ENCODE results near the gene SLC45A2.
"Not testable (repeated sequence)": the region's sequence is repeated elsewhere in the genome, so short reads cannot be mapped to it uniquely, and the experiment has no call there.

The SLC45A2 gene

GRCh38 chr5:34015120-34015822 lies 30.8 kb upstream of the SLC45A2 start:
- no peak for DNase-seq (ENCODE audit: low read depth in 1 of 2, low spot score in 1 of 2)
- TF ChIP-seq JUND (IDR thresholded peaks at IDR 0.05; ENCODE audit: low read depth): no peak
- in situ Hi-C loops (cut with HindIII; ENCODE audit: low pct_unique_long_range_greater_than_20kb, low sequenced_read_pairs): no loop called here

DNA sequence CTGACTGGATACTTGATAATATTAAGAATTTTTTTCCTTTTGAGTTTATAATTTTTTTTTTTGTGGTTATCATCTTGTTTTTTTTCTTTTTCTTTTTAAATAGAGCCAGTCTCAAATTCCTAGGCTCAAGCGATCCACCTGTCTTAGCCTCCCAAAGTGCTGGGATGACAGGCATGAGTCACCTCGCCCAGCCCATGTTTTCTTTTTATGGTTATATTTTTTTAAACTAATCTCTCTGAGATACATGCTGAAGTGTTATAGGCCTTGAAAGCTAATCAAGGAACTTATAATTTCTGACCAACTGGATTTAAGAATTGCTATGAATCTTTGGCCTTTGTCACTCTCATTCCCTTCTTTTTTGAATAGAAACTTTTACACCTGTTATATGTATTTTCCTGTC lies 30.1 kb upstream of the SLC45A2 start:
- DNase-seq (ENCODE audit: low read depth in 1 of 2, low spot score in 1 of 2): no peak
- no peak for TF ChIP-seq JUND (IDR thresholded peaks at IDR 0.05; ENCODE audit: low read depth)
- in situ Hi-C loops (cut with HindIII; ENCODE audit: low pct_unique_long_range_greater_than_20kb, low sequenced_read_pairs): no loop called here

GRCh38 chr5:34013547-34013946 lies 29.1 kb upstream of the SLC45A2 start:
- TF ChIP-seq JUND (IDR thresholded peaks at IDR 0.05; ENCODE audit: low read depth): no peak
- in situ Hi-C loops (cut with HindIII; ENCODE audit: low pct_unique_long_range_greater_than_20kb, low sequenced_read_pairs): no loop called here
- no peak for DNase-seq (ENCODE audit: low read depth in 1 of 2, low spot score in 1 of 2)

GRCh38 chr5:34012791-34013190 lies 28.3 kb upstream of the SLC45A2 start:
- in situ Hi-C loops (cut with HindIII; ENCODE audit: low pct_unique_long_range_greater_than_20kb, low sequenced_read_pairs): no loop called here
- no peak for DNase-seq (ENCODE audit: low read depth in 1 of 2, low spot score in 1 of 2)
- TF ChIP-seq JUND (IDR thresholded peaks at IDR 0.05; ENCODE audit: low read depth): no peak

DNA sequence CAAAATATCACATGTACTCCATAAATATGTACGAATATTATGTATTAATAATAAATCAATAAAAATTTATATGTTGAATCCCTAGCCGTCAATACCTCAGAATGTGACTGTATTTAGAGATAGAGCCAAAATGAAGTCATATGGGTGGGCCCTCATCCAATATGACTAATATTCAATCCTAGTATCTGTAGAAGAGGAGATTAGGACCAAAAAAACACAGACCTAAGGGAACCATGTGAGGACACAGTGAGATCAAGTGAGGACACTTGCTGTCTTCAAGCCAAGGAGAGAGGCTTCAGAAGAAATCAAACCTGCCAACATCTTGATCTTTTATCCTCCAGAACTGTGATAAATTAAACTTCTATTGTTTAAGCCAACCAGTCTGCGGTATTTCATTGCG lies 27.0 kb upstream of the SLC45A2 start:
- no peak for TF ChIP-seq JUND (IDR thresholded peaks at IDR 0.05; ENCODE audit: low read depth)
- DNase-seq (ENCODE audit: low read depth in 1 of 2, low spot score in 1 of 2): no peak
- in situ Hi-C loops (cut with HindIII; ENCODE audit: low pct_unique_long_range_greater_than_20kb, low sequenced_read_pairs): no loop called here

DNA sequence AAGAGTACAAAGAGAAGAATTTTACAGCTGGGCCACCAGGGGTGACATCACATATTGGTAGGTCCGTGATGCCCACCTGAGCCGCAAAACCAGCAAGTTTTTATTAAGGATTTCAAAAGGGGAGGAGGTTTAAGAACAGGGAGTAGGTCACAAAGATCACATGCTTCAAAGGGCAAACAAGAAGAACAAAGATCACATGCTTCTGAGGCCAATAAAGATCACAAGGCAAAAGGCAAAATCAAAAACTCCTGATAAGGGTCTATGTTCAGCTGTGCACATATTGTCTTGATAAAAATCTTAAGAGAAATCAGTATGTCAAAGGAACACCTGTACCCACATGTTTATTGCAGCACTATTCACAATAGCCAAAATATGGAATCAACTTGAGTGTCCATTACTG lies 25.7 kb upstream of the SLC45A2 start:
- in situ Hi-C loops (cut with HindIII; ENCODE audit: low pct_unique_long_range_greater_than_20kb, low sequenced_read_pairs); DNase-seq (ENCODE audit: low read depth in 1 of 2, low spot score in 1 of 2): not testable (repeated sequence)

DNA sequence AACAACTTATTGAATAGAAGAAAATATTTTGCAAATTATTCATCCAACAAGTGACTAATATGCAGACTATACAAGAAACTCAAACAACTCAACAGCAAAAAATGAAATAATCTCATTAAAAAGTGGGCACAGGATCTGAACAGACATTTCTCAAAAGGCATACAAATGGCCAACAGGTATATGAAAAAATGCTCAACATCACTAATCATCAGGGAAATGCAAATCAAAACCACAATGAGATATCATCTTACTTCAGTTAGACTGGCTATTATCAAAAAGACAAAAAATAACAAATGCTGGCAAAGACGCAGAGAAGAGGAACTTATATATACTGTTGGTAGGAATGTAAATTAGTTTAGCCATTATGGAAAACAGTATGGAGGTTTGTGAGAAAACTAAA lies 25.1 kb upstream of the SLC45A2 start:
- in situ Hi-C loops (cut with HindIII; ENCODE audit: low pct_unique_long_range_greater_than_20kb, low sequenced_read_pairs): no loop called here
- no peak for TF ChIP-seq JUND (IDR thresholded peaks at IDR 0.05; ENCODE audit: low read depth)
- DNase-seq (ENCODE audit: low read depth in 1 of 2, low spot score in 1 of 2): no peak

DNA sequence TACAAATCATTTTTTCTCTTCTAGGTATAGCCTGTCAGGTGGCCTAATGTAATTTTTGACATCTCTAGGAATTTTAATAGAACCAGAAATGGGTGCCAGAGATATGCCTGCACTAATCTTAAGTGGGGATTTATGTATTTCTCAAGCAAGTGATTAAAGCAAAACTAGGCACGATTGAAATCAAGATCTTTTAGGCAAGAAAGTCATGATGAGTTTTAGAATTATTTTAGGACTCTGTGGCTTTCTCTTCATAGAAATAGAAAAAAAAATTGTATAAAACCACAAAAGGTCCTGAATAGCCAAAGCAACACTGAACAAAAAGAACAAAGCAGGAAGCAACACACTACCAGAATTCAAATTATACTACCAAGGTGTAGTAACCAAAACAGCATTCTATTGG lies 24.3 kb upstream of the SLC45A2 start:
- no peak for TF ChIP-seq JUND (IDR thresholded peaks at IDR 0.05; ENCODE audit: low read depth)
- DNase-seq (ENCODE audit: low read depth in 1 of 2, low spot score in 1 of 2): no peak
- in situ Hi-C loops (cut with HindIII; ENCODE audit: low pct_unique_long_range_greater_than_20kb, low sequenced_read_pairs): no loop called here

GRCh38 chr5:34007621-34008600 lies 23.4 kb upstream of the SLC45A2 start, which contains the start of gene AMACR:
Gene AMACR (minus strand): TSS chr5:34008050. CDS start chr5:34008019, 31 bp downstream.
- no peak for TF ChIP-seq JUND (IDR thresholded peaks at IDR 0.05; ENCODE audit: low read depth)
- in situ Hi-C loops (cut with HindIII; ENCODE audit: low pct_unique_long_range_greater_than_20kb, low sequenced_read_pairs): no loop called here
- peak; percentile 90 to 92 for DNase-seq (ENCODE audit: low read depth in 1 of 2, low spot score in 1 of 2)

DNA sequence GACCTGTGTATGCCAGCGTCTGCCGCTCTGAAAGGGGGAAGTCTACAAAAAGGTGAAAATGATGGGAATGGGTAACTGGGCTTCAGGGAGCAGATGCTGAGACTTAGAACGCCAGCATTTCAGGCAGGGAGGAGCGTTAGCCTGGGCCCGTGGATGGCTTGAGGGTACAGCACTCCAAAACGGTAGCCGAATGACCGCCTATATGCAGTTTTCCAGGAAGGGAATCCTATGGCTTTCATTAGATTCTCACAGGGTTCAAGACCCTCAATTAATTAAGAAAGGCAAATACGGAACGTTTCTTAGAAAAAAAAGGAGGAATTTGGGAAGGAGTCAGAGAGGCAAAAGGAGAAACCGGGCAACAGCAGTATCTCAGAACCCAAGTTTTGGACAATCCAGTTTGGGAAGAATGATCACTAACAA lies 22.7 kb upstream of the SLC45A2 start:
- in situ Hi-C loops (cut with HindIII; ENCODE audit: low pct_unique_long_range_greater_than_20kb, low sequenced_read_pairs): no loop called here
- peak; percentile 15 to 30 for DNase-seq (ENCODE audit: low read depth in 1 of 2, low spot score in 1 of 2)
- TF ChIP-seq JUND (IDR thresholded peaks at IDR 0.05; ENCODE audit: low read depth): no peak

GRCh38 chr5:34005681-34006080 lies 21.2 kb upstream of the SLC45A2 start:
- in situ Hi-C loops (cut with HindIII; ENCODE audit: low pct_unique_long_range_greater_than_20kb, low sequenced_read_pairs): no loop called here
- TF ChIP-seq JUND (IDR thresholded peaks at IDR 0.05; ENCODE audit: low read depth): no peak

GRCh38 chr5:34005211-34005610 lies 20.7 kb upstream of the SLC45A2 start:
- TF ChIP-seq JUND (IDR thresholded peaks at IDR 0.05; ENCODE audit: low read depth): no peak
- no peak for DNase-seq (ENCODE audit: low read depth in 1 of 2, low spot score in 1 of 2)
- in situ Hi-C loops (cut with HindIII; ENCODE audit: low pct_unique_long_range_greater_than_20kb, low sequenced_read_pairs): no loop called here

More at GRCh38 chr5:34005681-34006080, 21.2 kb upstream of the SLC45A2 start:
- no peak for DNase-seq (ENCODE audit: low read depth in 1 of 2, low spot score in 1 of 2)

DNA sequence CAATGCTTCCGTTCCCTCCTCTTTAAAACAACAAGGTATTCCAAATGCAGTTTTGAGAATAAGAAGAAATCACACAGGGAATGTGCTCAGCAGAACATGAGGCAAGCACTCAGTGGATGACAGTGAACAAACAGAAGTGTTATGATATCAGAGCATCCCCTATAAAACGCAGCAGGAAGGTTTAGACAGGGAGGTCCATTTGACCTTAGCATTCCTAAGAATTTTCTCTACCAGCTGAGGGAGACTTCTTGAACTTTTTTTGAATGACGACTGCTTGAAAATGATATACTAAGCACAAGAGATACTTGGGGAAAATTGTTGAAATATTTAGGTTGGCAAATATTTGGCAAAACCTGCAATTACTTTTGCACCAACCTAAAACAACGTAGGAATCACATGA lies 19.4 kb upstream of the SLC45A2 start:
- no peak for TF ChIP-seq JUND (IDR thresholded peaks at IDR 0.05; ENCODE audit: low read depth)
- no peak for DNase-seq (ENCODE audit: low read depth in 1 of 2, low spot score in 1 of 2)
- in situ Hi-C loops (cut with HindIII; ENCODE audit: low pct_unique_long_range_greater_than_20kb, low sequenced_read_pairs): no loop called here
